Measurements from ENCODE around the gene ZNF69. TPM values are rescaled to one million over a fixed set of nuclear protein-coding genes. Genes with fewer than 3 reads are reported as not detected.

The ZNF69 gene
- total RNA-seq, 1 experiment from 2014 or later: not detected

- no peaks in the 10 kb centered on the region for H3K27me3 Mint-ChIP-seq (ENCODE audit: insufficient read depth, unreplicated experiment)
- TF ChIP-seq CTCF (IDR thresholded peaks at IDR 0.05; ENCODE audit: unreplicated experiment): no peak
- H3K4me1 Mint-ChIP-seq (ENCODE audit: insufficient read depth, unreplicated experiment): no peaks in the 10 kb centered on the region
- intact Hi-C loops (cut with micrococcal nuclease): no loop called here
- no peak overlapping the region for H3K27ac Mint-ChIP-seq (ENCODE audit: low read depth, unreplicated experiment)
- peaks cover 12% of the 10 kb centered on the region for H3K9me3 Mint-ChIP-seq (ENCODE audit: unreplicated experiment)
- BruUV-seq (replicated peaks): no TSS peak
- POLR2A ChIA-PET: no interaction called here
- H3K4me3 Mint-ChIP-seq (ENCODE audit: unreplicated experiment): no peak overlapping the region
- H3K36me3 Mint-ChIP-seq (ENCODE audit: insufficient read depth, unreplicated experiment): peaks cover 58% of the 10 kb centered on the region
- CTCF ChIA-PET: interaction anchor here (0.6 kb wide), 1 partner anchor 624 kb away, joined by 3 read pairs; no protein-coding TSS in a partner anchor
- no peak for DNase-seq (ENCODE audit: unreplicated experiment)
Measured at GRCh38 chr19:11950312-11950711, 62.7 kb downstream of the ZNF69 start.

Other genes with a start within 250 kb of the ZNF69 start
- gene ZNF823, start 148.8 kb upstream of the ZNF69 start, total RNA-seq (2022): 0.54 and 1.9 TPM in 2 replicates
- gene ZNF441, start 120.8 kb upstream of the ZNF69 start, total RNA-seq (2022): 3.4 and 4.2 TPM in 2 replicates
- not detected in 2 replicates for gene ZNF491, start 89.3 kb upstream of the ZNF69 start, total RNA-seq (2022)
- gene ZNF440, start 73.5 kb upstream of the ZNF69 start, total RNA-seq (2022): 2.6 and 3.5 TPM in 2 replicates
- not detected in 2 replicates for gene ZNF439, start 39.1 kb upstream of the ZNF69 start, total RNA-seq (2022)
- 5.6 and 5.9 TPM in 2 replicates for gene ZNF700, start 37.3 kb downstream of the ZNF69 start, total RNA-seq (2022)
- gene ZNF763, start 77.3 kb downstream of the ZNF69 start, total RNA-seq (2022): 0.23 and 0.25 TPM in 2 replicates
- gene ZNF433, start 147.9 kb downstream of the ZNF69 start, total RNA-seq (2022): 1.3 and 1.6 TPM in 2 replicates
- not detected in 2 replicates for gene ZNF878, start 165.2 kb downstream of the ZNF69 start, total RNA-seq (2022)
- not detected in 2 replicates for gene ZNF844, start 176.9 kb downstream of the ZNF69 start, total RNA-seq (2022)